Measurements from ENCODE around the gene FNIP2. TPM values are rescaled to one million over a fixed set of nuclear protein-coding genes. Genes with fewer than 3 reads are reported as not detected.

FNIP2 gene
- total and polyA plus RNA-seq, 7 donors: 15.6 to 92.1 (median 33.3) TPM

DNA sequence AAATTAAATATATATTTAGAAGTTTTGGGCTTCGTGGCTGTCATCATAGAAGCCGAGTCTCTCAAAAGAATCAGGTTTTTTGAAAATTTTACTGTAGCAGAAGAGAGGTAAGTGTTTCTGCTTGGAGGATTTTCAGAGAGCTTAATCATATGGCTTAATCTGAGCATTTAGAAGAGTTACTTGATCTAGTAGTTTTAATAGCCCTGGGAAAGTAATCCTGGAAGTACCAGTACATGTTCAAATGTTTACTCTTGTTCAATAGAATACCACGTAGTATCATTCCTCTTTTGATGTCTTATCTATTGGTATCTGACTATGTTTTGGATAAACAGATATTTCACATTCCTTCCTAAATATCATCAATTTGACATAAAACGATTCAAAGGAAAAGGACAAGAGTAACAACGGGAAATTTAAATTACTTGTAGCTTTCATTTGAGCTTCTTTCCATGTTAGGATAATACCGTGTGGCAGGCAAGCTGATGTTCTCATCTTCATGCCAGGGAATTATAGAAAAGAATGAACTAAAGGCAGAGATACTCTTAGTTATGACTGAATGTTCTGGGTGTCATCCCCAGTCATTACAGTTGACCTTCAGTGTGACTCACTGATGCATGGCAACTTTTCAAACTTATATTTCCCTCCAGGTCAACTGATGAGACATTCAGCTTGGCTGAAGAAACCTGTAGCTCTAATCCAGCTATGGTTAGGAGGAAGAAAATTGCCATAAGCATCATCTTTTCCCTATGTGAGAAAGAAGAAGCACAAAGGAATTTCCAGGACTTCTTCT, 89.8 kb downstream of the FNIP2 start:
- H3K36me3 ChIP-seq (ENCODE audit: insufficient read depth in 1 of 2, low read depth in 1 of 2): peaks cover 18 to 63% of the 10 kb centered on the region in 2 donors
- 87 to 91% (median 89%) methylated on average over 6 of the region's 6 CpGs for WGBS, 3 donors
- H3K4me1 ChIP-seq: no peaks in the 10 kb centered on the region
- intact Hi-C loops (cut with DNase I): loop anchor here (5.0 to 10.0 kb wide), 5 partner anchors 316 to 589 kb away; no protein-coding TSS in a partner anchor
- no peaks in the 10 kb centered on the region for H3K27me3 ChIP-seq (ENCODE audit: insufficient read depth in 3 of 3, low read length in 2 of 3)
- DNase-seq (no peak), ATAC-seq (peak in 3 of 4 donors; percentile 48 to 85 (median 75))
- no peaks in the 10 kb centered on the region for H3K9me3 ChIP-seq
- H3K4me3 ChIP-seq: no peak overlapping the region
- no peak overlapping the region for H3K27ac ChIP-seq
- TF ChIP-seq, protein P1, sequence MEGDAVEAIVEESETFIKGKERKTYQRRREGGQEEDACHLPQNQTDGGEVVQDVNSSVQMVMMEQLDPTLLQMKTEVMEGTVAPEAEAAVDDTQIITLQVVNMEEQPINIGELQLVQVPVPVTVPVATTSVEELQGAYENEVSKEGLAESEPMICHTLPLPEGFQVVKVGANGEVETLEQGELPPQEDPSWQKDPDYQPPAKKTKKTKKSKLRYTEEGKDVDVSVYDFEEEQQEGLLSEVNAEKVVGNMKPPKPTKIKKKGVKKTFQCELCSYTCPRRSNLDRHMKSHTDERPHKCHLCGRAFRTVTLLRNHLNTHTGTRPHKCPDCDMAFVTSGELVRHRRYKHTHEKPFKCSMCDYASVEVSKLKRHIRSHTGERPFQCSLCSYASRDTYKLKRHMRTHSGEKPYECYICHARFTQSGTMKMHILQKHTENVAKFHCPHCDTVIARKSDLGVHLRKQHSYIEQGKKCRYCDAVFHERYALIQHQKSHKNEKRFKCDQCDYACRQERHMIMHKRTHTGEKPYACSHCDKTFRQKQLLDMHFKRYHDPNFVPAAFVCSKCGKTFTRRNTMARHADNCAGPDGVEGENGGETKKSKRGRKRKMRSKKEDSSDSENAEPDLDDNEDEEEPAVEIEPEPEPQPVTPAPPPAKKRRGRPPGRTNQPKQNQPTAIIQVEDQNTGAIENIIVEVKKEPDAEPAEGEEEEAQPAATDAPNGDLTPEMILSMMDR (IDR thresholded peaks at IDR 0.05): no peak

DNA sequence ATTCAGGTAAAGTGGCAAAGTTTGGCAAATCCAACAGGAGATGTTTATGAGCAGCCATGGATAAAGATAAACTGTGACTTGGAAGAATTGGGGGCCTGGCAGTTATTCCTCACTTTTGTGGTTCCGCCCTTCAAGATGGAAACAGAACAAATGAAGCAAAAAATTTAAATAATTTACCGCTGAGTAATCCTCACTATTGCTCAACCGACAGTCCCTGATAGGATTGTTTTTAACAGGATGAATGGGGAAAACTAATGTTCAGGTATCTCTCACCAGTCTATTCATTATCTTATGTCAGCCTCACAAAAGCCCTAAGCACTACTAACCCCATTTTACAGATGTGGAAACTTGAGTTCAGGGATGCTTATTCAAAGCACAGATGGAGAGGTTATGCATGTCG, 90.8 kb downstream of the FNIP2 start:
- peaks cover 18 to 73% of the 10 kb centered on the region in 2 donors for H3K36me3 ChIP-seq (ENCODE audit: insufficient read depth in 1 of 2, low read depth in 1 of 2)
- no peak overlapping the region for H3K4me3 ChIP-seq
- no peak overlapping the region for H3K27ac ChIP-seq
- H3K4me1 ChIP-seq: no peaks in the 10 kb centered on the region
- ATAC-seq (no peak), DNase-seq (no peak)
- H3K27me3 ChIP-seq (ENCODE audit: insufficient read depth in 3 of 3, low read length in 2 of 3): no peaks in the 10 kb centered on the region
- 96 to 98% (median 97%) methylated on average over 4 of the region's 4 CpGs for WGBS, 3 donors
- TF ChIP-seq, protein P1 (IDR thresholded peaks at IDR 0.05): no peak
- no peaks in the 10 kb centered on the region for H3K9me3 ChIP-seq
- intact Hi-C loops (cut with DNase I): loop anchor here (5.0 to 10.0 kb wide), 5 partner anchors 315 to 588 kb away; no protein-coding TSS in a partner anchor

DNA sequence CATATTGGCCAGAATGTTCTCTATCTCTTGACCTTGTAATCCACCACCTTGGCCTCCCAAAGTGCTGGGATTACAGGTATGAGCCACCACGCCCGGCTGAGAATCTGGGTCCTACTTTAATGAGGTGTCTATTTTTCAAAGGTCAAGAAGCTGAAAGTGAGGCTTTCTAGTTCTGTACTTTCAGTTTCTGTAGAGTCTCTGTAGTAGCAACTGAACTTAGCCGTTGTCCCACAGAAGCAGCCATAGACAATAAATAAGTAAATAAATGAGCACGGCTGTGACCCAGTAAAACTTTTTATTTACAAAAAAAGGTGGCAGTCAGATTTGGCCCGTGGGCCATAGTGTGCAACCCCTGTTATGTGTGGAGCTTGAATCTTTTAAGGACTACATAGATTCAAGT, 92.0 kb downstream of the FNIP2 start:
- TF ChIP-seq, protein P1 (IDR thresholded peaks at IDR 0.05): no peak
- 92 to 95% (median 93%) methylated on average over 5 of the region's 5 CpGs for WGBS, 3 donors
- H3K27me3 ChIP-seq (ENCODE audit: insufficient read depth in 3 of 3, low read length in 2 of 3): no peaks in the 10 kb centered on the region
- no peaks in the 10 kb centered on the region for H3K4me1 ChIP-seq
- intact Hi-C loops (cut with DNase I): no loop called here
- no peak overlapping the region for H3K4me3 ChIP-seq
- ATAC-seq (no peak), DNase-seq (no peak)
- peaks cover 15 to 75% of the 10 kb centered on the region in 2 donors for H3K36me3 ChIP-seq (ENCODE audit: insufficient read depth in 1 of 2, low read depth in 1 of 2)
- H3K27ac ChIP-seq: no peak overlapping the region
- no peaks in the 10 kb centered on the region for H3K9me3 ChIP-seq

DNA sequence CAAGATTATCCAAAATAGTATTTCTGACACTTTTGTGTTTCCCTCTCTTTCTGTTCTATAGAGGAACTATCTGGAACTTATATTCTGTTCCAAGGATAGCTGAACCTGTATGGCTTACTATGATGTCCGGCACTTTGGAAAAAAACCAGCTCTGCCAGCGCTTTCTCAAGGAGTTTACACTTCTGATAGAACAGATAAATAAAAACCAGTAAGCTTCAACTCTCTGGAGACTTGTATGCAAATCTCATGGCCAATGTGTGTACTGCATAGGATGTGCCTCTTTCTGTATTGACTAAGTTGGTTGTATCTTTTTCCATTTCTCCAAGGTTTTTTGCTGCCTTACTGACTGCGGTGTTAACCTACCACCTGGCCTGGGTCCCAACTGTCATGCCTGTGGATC, 92.5 kb downstream of the FNIP2 start:
- intact Hi-C loops (cut with DNase I): no loop called here
- ATAC-seq (no peak), DNase-seq (no peak)
- TF ChIP-seq, protein P1 (IDR thresholded peaks at IDR 0.05): no peak
- Histone ChIP-seq H3K9me3 (no peaks in the 10 kb centered on the region), H3K36me3 (ENCODE audit: insufficient read depth in 1 of 2, low read depth in 1 of 2) (peaks cover 14 to 77% of the 10 kb centered on the region in 2 donors), H3K27me3 (ENCODE audit: insufficient read depth in 3 of 3, low read length in 2 of 3) (no peaks in the 10 kb centered on the region), H3K27ac (no peak overlapping the region), H3K4me3 (no peak overlapping the region), H3K4me1 (no peaks in the 10 kb centered on the region)
- WGBS, 3 donors: 93 to 99% (median 97%) methylated on average over 3 of the region's 3 CpGs
